Mesenchymal stem cell (in vitro differentiated cells and primary cell): ENCODE results near the gene MSH5.
A peak's percentile ranks its signal among the peaks of the same experiment; 100 is the strongest.

Experiments used
- DNase-seq: peaks from one replicate; pipeline ENCODE4 v3.0.0-alpha.2; 2013
- H2AFZ ChIP-seq: one replicate; pipeline ENCODE4 v1.6.1; 2013; ENCODE audit warnings: low read depth, mild to moderate bottlenecking, control low read depth, inconsistent platforms, low read length, moderate library complexity
- H2AK5ac ChIP-seq: 2 replicates; pipeline ENCODE4 v1.6.1; 2013; ENCODE audit warnings: low read length, moderate library complexity, mild to moderate bottlenecking, inconsistent platforms; ENCODE audit not compliant: severe bottlenecking
- H2BK120ac ChIP-seq: one replicate; pipeline ENCODE4 v1.6.1; 2013; ENCODE audit warnings: low read depth, mild to moderate bottlenecking, inconsistent platforms, low read length, moderate library complexity
- H2BK12ac ChIP-seq, 2 experiments: one replicate each; pipeline ENCODE4 v1.6.1; 2013; ENCODE audit warnings: inconsistent platforms in 2 of 2, low read length in 2 of 2, mild to moderate bottlenecking in 2 of 2, moderate library complexity in 2 of 2, control low read depth in 1 of 2
- H2BK15ac ChIP-seq: one replicate; pipeline ENCODE4 v1.6.1; 2013; ENCODE audit warnings: mild to moderate bottlenecking, low read depth, inconsistent platforms; ENCODE audit not compliant: poor library complexity, severe bottlenecking
- H2BK5ac ChIP-seq: 2 replicates; pipeline ENCODE4 v1.6.1; 2013; ENCODE audit warnings: low read depth, mild to moderate bottlenecking, low read length, control low read depth, inconsistent platforms; ENCODE audit not compliant: poor library complexity, severe bottlenecking
- H3K14ac ChIP-seq, 2 experiments: one replicate each; pipeline ENCODE4 v1.6.1; 2013; ENCODE audit warnings: inconsistent platforms in 2 of 2, low read length in 2 of 2, control low read depth in 1 of 2, mild to moderate bottlenecking in 1 of 2, moderate library complexity in 1 of 2
- H3K18ac ChIP-seq, 2 experiments: one replicate each; pipeline ENCODE4 v1.6.1; 2013; ENCODE audit warnings: inconsistent platforms in 2 of 2, low read length in 2 of 2, control low read depth in 1 of 2, low read depth in 1 of 2, mild to moderate bottlenecking in 1 of 2
- H3K23ac ChIP-seq, 2 experiments: one replicate each; pipeline ENCODE4 v1.6.1; 2013; ENCODE audit warnings: inconsistent platforms in 2 of 2, low read length in 2 of 2, mild to moderate bottlenecking in 2 of 2, moderate library complexity in 2 of 2, control low read depth in 1 of 2
- H3K27ac ChIP-seq: 2 replicates; pipeline ENCODE4 v1.5.1; 2013; ENCODE audit warnings: mild to moderate bottlenecking, moderate library complexity, low read length, control low read depth, inconsistent platforms; ENCODE audit not compliant: poor library complexity, severe bottlenecking
- H3K27me3 ChIP-seq, 2 experiments: 2 replicates each; pipeline versions ENCODE4 v1.6.1 to v1.7.0; 2013; ENCODE audit warnings: low read length in 2 of 2, mild to moderate bottlenecking in 2 of 2, moderate library complexity in 2 of 2, control low read depth in 1 of 2, inconsistent platforms in 1 of 2; ENCODE audit not compliant: control insufficient read depth in 1 of 2, insufficient read depth in 1 of 2
- H3K36me3 ChIP-seq, 2 experiments: 2 replicates each; pipeline versions ENCODE4 v1.6.1 to v1.7.0; 2013; ENCODE audit warnings: low read length in 2 of 2, control low read depth in 1 of 2, inconsistent platforms in 1 of 2, low read depth in 1 of 2, mild to moderate bottlenecking in 1 of 2; ENCODE audit not compliant: insufficient read depth in 2 of 2, control insufficient read depth in 1 of 2
- H3K4ac ChIP-seq, 2 experiments: one replicate each; pipeline ENCODE4 v1.6.1; 2013; ENCODE audit warnings: inconsistent platforms in 2 of 2, low read length in 2 of 2, mild to moderate bottlenecking in 2 of 2, moderate library complexity in 2 of 2, control low read depth in 1 of 2, low read depth in 1 of 2
- H3K4me1 ChIP-seq: 2 replicates; pipeline ENCODE4 v1.6.1; 2013; ENCODE audit warnings: low read depth, low read length, control low read depth; ENCODE audit not compliant: control insufficient read depth, insufficient read depth
- H3K4me2 ChIP-seq: 2 replicates; pipeline ENCODE4 v1.6.1; 2013; ENCODE audit warnings: low read length, mild to moderate bottlenecking, inconsistent platforms; ENCODE audit not compliant: poor library complexity, severe bottlenecking
- H3K4me3 ChIP-seq, 2 experiments: 2 replicates each; pipeline versions ENCODE4 v1.5.1 to v1.7.0; 2013; ENCODE audit warnings: low read length in 2 of 2, mild to moderate bottlenecking in 2 of 2, control low read depth in 1 of 2, low read depth in 1 of 2; ENCODE audit not compliant: insufficient read depth in 1 of 2
- H3K79me1 ChIP-seq: replicated peaks from 2 replicates; pipeline ENCODE4 v1.6.1; 2013; ENCODE audit warnings: mild to moderate bottlenecking, control low read depth, low read length, inconsistent platforms; ENCODE audit not compliant: poor library complexity, severe bottlenecking
- H3K9ac ChIP-seq: 2 replicates; pipeline ENCODE4 v1.7.0; 2013; ENCODE audit warnings: mild to moderate bottlenecking, low read length, moderate library complexity
- H3K9me3 ChIP-seq: 2 replicates; pipeline ENCODE4 v1.7.0; 2013; ENCODE audit warnings: mild to moderate bottlenecking, low read length; ENCODE audit not compliant: control insufficient read depth
- H4K8ac ChIP-seq: one replicate; pipeline ENCODE4 v1.6.1; 2013; ENCODE audit warnings: inconsistent platforms, mild to moderate bottlenecking, low read length, moderate library complexity
- H4K91ac ChIP-seq: one replicate; pipeline ENCODE4 v1.6.1; 2013; ENCODE audit warnings: mild to moderate bottlenecking, low read length, inconsistent platforms
- WGBS: methylation state at CpG from one replicate; pipeline ENCODE4 v1.1.7; 2013; ENCODE audit warnings: mixed read lengths; 5-methylcytosine and 5-hydroxymethylcytosine counted together

MSH5 gene

GRCh38 chr6:31712296-31712695, 27.5 kb upstream of the MSH5 start:
- peaks cover 0 to 3% of the 10 kb centered on the region in 2 experiments for H3K36me3 ChIP-seq
- no peaks in the 10 kb centered on the region for H3K9me3 ChIP-seq
- 93% methylated on average over 8 of the region's 8 CpGs for WGBS
- no peak overlapping the region for H3K4me3 ChIP-seq
- H4K8ac ChIP-seq = no peak overlapping the region
- H3K9ac ChIP-seq = no peak overlapping the region
- DNase-seq = no peak
- no peak overlapping the region for H2AK5ac ChIP-seq
- H3K14ac ChIP-seq = no peak overlapping the region
- no peak overlapping the region for H3K18ac ChIP-seq
- no peak overlapping the region for H2BK12ac ChIP-seq
- peaks cover 4% of the 10 kb centered on the region for H3K4me1 ChIP-seq
- no peak overlapping the region for H2BK120ac ChIP-seq
- H2BK5ac ChIP-seq = no peak overlapping the region
- no peak overlapping the region for H2AFZ ChIP-seq
- no peak overlapping the region for H3K23ac ChIP-seq
- H4K91ac ChIP-seq = no peak overlapping the region
- H3K4ac ChIP-seq = no peak overlapping the region
- H3K27me3 ChIP-seq = peaks cover 38 to 41% of the 10 kb centered on the region in 2 experiments
- H2BK15ac ChIP-seq = no peak overlapping the region
- H3K27ac ChIP-seq = no peak overlapping the region
- H3K79me1 ChIP-seq = no peaks in the 10 kb centered on the region
- H3K4me2 ChIP-seq = no peak overlapping the region

GRCh38 chr6:31713465-31713864, 26.3 kb upstream of the MSH5 start:
- Histone ChIP-seq H3K36me3 (peaks cover 0 to 3% of the 10 kb centered on the region in 2 experiments), H3K14ac (no peak overlapping the region), H3K9ac (no peak overlapping the region), H4K91ac (no peak overlapping the region), H2AK5ac (no peak overlapping the region), H4K8ac (no peak overlapping the region), H3K18ac (no peak overlapping the region), H2BK12ac (no peak overlapping the region), H3K27ac (no peak overlapping the region), H2BK5ac (no peak overlapping the region), H2BK120ac (no peak overlapping the region), H2BK15ac (no peak overlapping the region), H3K4ac (no peak overlapping the region), H3K4me1 (peaks cover 4% of the 10 kb centered on the region), H3K27me3 (peaks cover 38 to 41% of the 10 kb centered on the region in 2 experiments), H3K9me3 (no peaks in the 10 kb centered on the region), H3K4me2 (no peak overlapping the region), H3K79me1 (no peaks in the 10 kb centered on the region), H3K4me3 (no peak overlapping the region), H3K23ac (no peak overlapping the region), H2AFZ (no peak overlapping the region)
- DNase-seq = no peak
- 47% methylated on average over 4 of the region's 4 CpGs for WGBS

GRCh38 chr6:31713991-31714684, 25.7 kb upstream of the MSH5 start:
- Histone ChIP-seq H3K9me3 (no peaks in the 10 kb centered on the region), H3K23ac (peak overlapping the region in 1 of 2 experiments; percentile 14), H2AK5ac (no peak overlapping the region), H2BK120ac (no peak overlapping the region), H3K4me1 (peaks cover 4% of the 10 kb centered on the region), H2BK5ac (no peak overlapping the region), H3K14ac (no peak overlapping the region), H4K91ac (no peak overlapping the region), H3K18ac (peak overlapping the region in 1 of 2 experiments; percentile 50), H3K4me2 (no peak overlapping the region), H2BK15ac (no peak overlapping the region), H2BK12ac (peak overlapping the region in 1 of 2 experiments; percentile 15), H3K9ac (no peak overlapping the region), H3K4ac (peak overlapping the region in 1 of 2 experiments; percentile 43), H3K4me3 (no peak overlapping the region), H3K27ac (no peak overlapping the region), H3K79me1 (no peaks in the 10 kb centered on the region), H3K27me3 (peaks cover 38 to 41% of the 10 kb centered on the region in 2 experiments), H2AFZ (peak overlapping the region; percentile 78), H4K8ac (peak overlapping the region; percentile 84), H3K36me3 (peaks cover 0 to 3% of the 10 kb centered on the region in 2 experiments)
- 25% methylated on average over 5 of the region's 5 CpGs for WGBS
- no peak for DNase-seq

- DNase-seq = no peak
- no peak within 1 kb of the TSS for H2BK120ac ChIP-seq
- H3K4me2 ChIP-seq = no peak within 1 kb of the TSS
- H2BK5ac ChIP-seq = no peak within 1 kb of the TSS
- no peak within 1 kb of the TSS for H3K9ac ChIP-seq
- H3K4me1 ChIP-seq = peaks cover 4% of the 10 kb centered on the region
- no peaks in the 10 kb centered on the region for H3K9me3 ChIP-seq
- no peaks in the 10 kb centered on the region for H3K79me1 ChIP-seq
- no peak within 1 kb of the TSS for H3K27ac ChIP-seq
- H4K91ac ChIP-seq = no peak within 1 kb of the TSS
- H2BK12ac ChIP-seq = peak within 1 kb of the TSS in 1 of 2 experiments; percentile 15
- H2AK5ac ChIP-seq = no peak within 1 kb of the TSS
- no peak within 1 kb of the TSS for H3K4ac ChIP-seq
- peaks cover 35 to 38% of the 10 kb centered on the region in 2 experiments for H3K27me3 ChIP-seq
- no peak within 1 kb of the TSS for H3K18ac ChIP-seq
- WGBS = 59% methylated on average over 15 of the region's 16 CpGs
- no peak within 1 kb of the TSS for H2BK15ac ChIP-seq
- no peak within 1 kb of the TSS for H2AFZ ChIP-seq
- H3K36me3 ChIP-seq = peaks cover 0 to 3% of the 10 kb centered on the region in 2 experiments
- no peak within 1 kb of the TSS for H3K14ac ChIP-seq
- no peak within 1 kb of the TSS for H3K4me3 ChIP-seq
- peak within 1 kb of the TSS; percentile 84 for H4K8ac ChIP-seq
- H3K23ac ChIP-seq = no peak within 1 kb of the TSS
Observed at GRCh38 chr6:31715022-31715958, 24.5 kb upstream of the MSH5 start, which contains the start of gene LY6G6D. TSS of gene LY6G6D (plus strand) at chr6:31715348. CDS start at chr6:31715356, 8 bp downstream.
